BE2C (cell line): Measurements from ENCODE around the gene QPCT.

Experiments used
- DNase-seq: peaks from one replicate; pipeline ENCODE4 v3.0.0-alpha.2; 2020
- H3K27me3 ChIP-seq: fragments of 250-450 bp; sonication (Bioruptor Pico); 2 replicates; pipeline ENCODE4 v1.5.1; 2020; ENCODE audit warnings: mild to moderate bottlenecking
- H3K36me3 ChIP-seq: fragments of 250-450 bp; sonication (Bioruptor Pico); 2 replicates; pipeline ENCODE4 v1.5.1; 2020; ENCODE audit warnings: mild to moderate bottlenecking
- H3K4me1 ChIP-seq: fragments of 250-450 bp; sonication (Bioruptor Pico); 2 replicates; pipeline ENCODE4 v1.5.1; 2020
- H3K4me3 ChIP-seq: 2 replicates; pipeline ENCODE4 v1.5.1; 2011; ENCODE audit warnings: low read depth, low read length
- H3K9me3 ChIP-seq: fragments of 250-450 bp; sonication (Bioruptor Pico); 2 replicates; pipeline ENCODE4 v1.5.1; 2020
- CTCF ChIP-seq: IDR thresholded peaks from 2 replicates; pipeline ENCODE4 v1.5.1; 2012; ENCODE audit warnings: mild to moderate bottlenecking, low read depth, low read length

QPCT gene

GRCh38 chr2:37301408-37301807 lies 43.0 kb upstream of the QPCT start:
- TF ChIP-seq CTCF = no peak
- Histone ChIP-seq H3K4me3 (no peak overlapping the region), H3K27me3 (no peaks in the 10 kb centered on the region), H3K4me1 (peaks cover 13% of the 10 kb centered on the region), H3K36me3 (peaks cover 8% of the 10 kb centered on the region), H3K9me3 (no peaks in the 10 kb centered on the region; the same call in 1 of the 2 replicates)
- DNase-seq = no peak

GRCh38 chr2:37302701-37303252 lies 41.7 kb upstream of the QPCT start:
- H3K4me3 ChIP-seq = no peak overlapping the region
- peaks cover 19% of the 10 kb centered on the region for H3K4me1 ChIP-seq
- H3K27me3 ChIP-seq = no peaks in the 10 kb centered on the region
- H3K9me3 ChIP-seq = no peaks in the 10 kb centered on the region; the same call in 1 of the 2 replicates
- no peak for DNase-seq
- peaks cover 8% of the 10 kb centered on the region for H3K36me3 ChIP-seq
- no peak for TF ChIP-seq CTCF

- H3K9me3 ChIP-seq = no peaks in the 10 kb centered on the region; the same call in 1 of the 2 replicates
- TF ChIP-seq CTCF = no peak
- no peak for DNase-seq
- no peaks in the 10 kb centered on the region; the same call in 1 of the 2 replicates for H3K36me3 ChIP-seq
- H3K4me1 ChIP-seq = peaks cover 19% of the 10 kb centered on the region
- H3K27me3 ChIP-seq = no peaks in the 10 kb centered on the region
- no peak overlapping the region for H3K4me3 ChIP-seq
These were observed 38.4 kb upstream of the QPCT start for GRCh38 chr2:37306024-37306423.

GRCh38 chr2:37307500-37307899 lies 36.9 kb upstream of the QPCT start:
- no peaks in the 10 kb centered on the region; the same call in 1 of the 2 replicates for H3K36me3 ChIP-seq
- no peak for TF ChIP-seq CTCF
- no peak overlapping the region for H3K4me3 ChIP-seq
- no peaks in the 10 kb centered on the region; the same call in 1 of the 2 replicates for H3K9me3 ChIP-seq
- DNase-seq = no peak
- H3K27me3 ChIP-seq = no peaks in the 10 kb centered on the region
- H3K4me1 ChIP-seq = peaks cover 21% of the 10 kb centered on the region

- peaks cover 26% of the 10 kb centered on the region for H3K4me1 ChIP-seq
- DNase-seq = no peak
These were observed 29.1 kb upstream of the QPCT start for GRCh38 chr2:37315364-37315763.

More at GRCh38 chr2:37315364-37315763, 29.1 kb upstream of the QPCT start:
- Histone ChIP-seq H3K4me3 (no peak overlapping the region), H3K36me3 (peaks cover 8% of the 10 kb centered on the region), H3K9me3 (no peaks in the 10 kb centered on the region), H3K27me3 (no peaks in the 10 kb centered on the region)
- TF ChIP-seq CTCF = no peak
